Measurements from ENCODE around the gene TRIAP1. TPM values are rescaled to one million over a fixed set of nuclear protein-coding genes. Genes with fewer than 3 reads are reported as not detected.
"Not testable (repeated sequence)": the region's sequence is repeated elsewhere in the genome, so short reads cannot be mapped to it uniquely, and the experiment has no call there.

The TRIAP1 gene
- total RNA-seq, 4 donors from 2014 or later: 11.3 to 21.6 (median 16.2) TPM

- ATAC-seq (ENCODE audit: low FRiP score) (no peak), DNase-seq (ENCODE audit: low spot score) (no peak)
- no peak for TF ChIP-seq CTCF (IDR thresholded peaks at IDR 0.05)
Measured at GRCh38 chr12:120457133-120457532, 10.9 kb upstream of the TRIAP1 start.

GRCh38 chr12:120455302-120455701, 9.1 kb upstream of the TRIAP1 start:
- DNase-seq (ENCODE audit: low spot score) (no peak), ATAC-seq (ENCODE audit: low FRiP score) (no peak)
- no peak for TF ChIP-seq CTCF (IDR thresholded peaks at IDR 0.05)

GRCh38 chr12:120453977-120454376, 7.8 kb upstream of the TRIAP1 start:
- TF ChIP-seq CTCF (IDR thresholded peaks at IDR 0.05): no peak
- DNase-seq (ENCODE audit: low spot score): no peak
- ATAC-seq (ENCODE audit: low FRiP score): no peak

GRCh38 chr12:120453060-120453750, 7.0 kb upstream of the TRIAP1 start:
- DNase-seq (ENCODE audit: low spot score) (no peak), ATAC-seq (ENCODE audit: low FRiP score) (no peak)
- TF ChIP-seq CTCF (IDR thresholded peaks at IDR 0.05): no peak

GRCh38 chr12:120452524-120452923, 6.3 kb upstream of the TRIAP1 start:
- DNase-seq (ENCODE audit: low spot score); ATAC-seq (ENCODE audit: low FRiP score): not testable (repeated sequence)

- TF ChIP-seq CTCF (IDR thresholded peaks at IDR 0.05): no peak
- ATAC-seq (ENCODE audit: low FRiP score) (no peak), DNase-seq (ENCODE audit: low spot score) (no peak)
Measured at GRCh38 chr12:120447992-120448391, 1.8 kb upstream of the TRIAP1 start.

GRCh38 chr12:120446844-120447178, 627 bp upstream of the TRIAP1 start:
- not testable (repeated sequence) for DNase-seq (ENCODE audit: low spot score); ATAC-seq (ENCODE audit: low FRiP score)

GRCh38 chr12:120444676-120445075, 1.5 kb downstream of the TRIAP1 start:
- no peak for ATAC-seq (ENCODE audit: low FRiP score)
- no peak for TF ChIP-seq CTCF (IDR thresholded peaks at IDR 0.05)

More at GRCh38 chr12:120444676-120445075, 1.5 kb downstream of the TRIAP1 start:
- DNase-seq (ENCODE audit: low spot score): no peak
